PC-9 (cell line): ENCODE results near the gene FNIP2. TPM values are rescaled to one million over a fixed set of nuclear protein-coding genes. Genes with fewer than 3 reads are reported as not detected.

Experiments
- BruUV-seq: library from RNA; stranded (reverse); fragments of 400-500 nt; replicated peaks from 2 replicates; lab custom pipeline; 2021; lab: Mats Ljungman, UMichigan
- CTCF ChIA-PET: fragments of 300-600 bp; sonication (Branson Sonifier 250); formaldehyde crosslinking; loops from one replicate; lab custom pipeline; 2022; ENCODE audit warnings: antibody characterized with exemption; lab: Charles Lee
- POLR2A ChIA-PET: fragments of 300-600 bp; sonication (Branson Sonifier 250); formaldehyde crosslinking; loops from one replicate; lab custom pipeline; 2022; ENCODE audit warnings: antibody characterized with exemption; ENCODE audit not compliant: unreplicated experiment; lab: Charles Lee
- DNase-seq, 2 experiments: peaks; one replicate each; pipeline versions ENCODE4 v3.0.0 to v3.0.0-alpha.2; 2015 to 2022; ENCODE audit warnings: mixed read lengths in 1 of 2
- H2AFZ ChIP-seq: fragments of 200-600 bp; sonication (generic); 2 replicates; pipeline ENCODE4 v1.8.1; 2017; ENCODE audit warnings: antibody characterized with exemption
- H3F3A ChIP-seq: fragments of 200-600 bp; sonication (generic); 2 replicates; pipeline ENCODE4 v1.8.1; 2017; ENCODE audit warnings: antibody characterized with exemption, mild to moderate bottlenecking, low read depth; ENCODE audit not compliant: insufficient read depth
- H3K27ac ChIP-seq: fragments of 200-600 bp; sonication (generic); 2 replicates; pipeline ENCODE4 v1.6.1; 2016; ENCODE audit warnings: mixed run types
- H3K27me3 ChIP-seq: fragments of 200-600 bp; sonication (generic); 2 replicates; pipeline ENCODE4 v1.6.1; 2016; ENCODE audit warnings: low read depth, mixed run types; ENCODE audit not compliant: insufficient read depth
- H3K36me3 ChIP-seq: fragments of 200-600 bp; sonication (generic); 2 replicates; pipeline ENCODE4 v1.6.1; 2016; ENCODE audit warnings: low read depth, mixed run types
- H3K4me1 ChIP-seq: fragments of 200-600 bp; sonication (generic); replicated peaks from 2 replicates; pipeline ENCODE4 v1.6.1; 2016; ENCODE audit warnings: mixed run types; ENCODE audit not compliant: insufficient read depth
- H3K4me2 ChIP-seq: fragments of 200-600 bp; sonication (generic); 2 replicates; pipeline ENCODE4 v1.6.1; 2017; ENCODE audit warnings: mixed run types
- H3K4me3 ChIP-seq: fragments of 200-600 bp; sonication (generic); 2 replicates; pipeline ENCODE4 v1.6.1; 2016; ENCODE audit warnings: mixed run types
- H3K79me2 ChIP-seq: fragments of 200-600 bp; sonication (generic); 2 replicates; pipeline ENCODE4 v1.6.1; 2017; ENCODE audit warnings: low read depth, mixed run types
- H3K9me2 ChIP-seq: fragments of 200-600 bp; sonication (generic); 2 replicates; pipeline ENCODE4 v1.8.1; 2017; ENCODE audit warnings: mild to moderate bottlenecking; ENCODE audit not compliant: insufficient read depth
- H3K9me3 ChIP-seq: fragments of 200-600 bp; sonication (generic); 2 replicates; pipeline ENCODE4 v1.8.1; 2016; ENCODE audit warnings: low read depth; ENCODE audit not compliant: insufficient read depth
- H4K20me1 ChIP-seq: fragments of 200-600 bp; sonication (generic); 2 replicates; pipeline ENCODE4 v1.8.1; 2017; ENCODE audit not compliant: insufficient read depth
- CTCF ChIP-seq: fragments of 200-600 bp; sonication (generic); conservative IDR thresholded peaks from 2 replicates; pipeline ENCODE4 v1.6.1; 2017; ENCODE audit warnings: mixed run types, antibody characterized with exemption, mild to moderate bottlenecking, moderate library complexity
- EZH2 ChIP-seq: fragments of 200-600 bp; sonication (generic); IDR thresholded peaks from 2 replicates; pipeline ENCODE4 v1.8.0; 2017; ENCODE audit warnings: antibody characterized with exemption, low read depth
- intact Hi-C: fragments of 100-400 bp; cut with micrococcal nuclease; formaldehyde crosslinking; loops from one replicate; pipeline ENCODE4 v1.10.0; 2022; ENCODE audit not compliant: unreplicated experiment
- total RNA-seq: library from RNA; stranded (reverse); gene quantifications from 2 replicates; pipeline ENCODE4 v1.2.3, GENCODE V29; 2021

FNIP2 gene
- total RNA-seq, 1 experiment from 2014 or later: 2.5 TPM

- H3K9me3 ChIP-seq: no peaks in the 10 kb centered on the region
- H3K79me2 ChIP-seq: no peaks in the 10 kb centered on the region
- H2AFZ ChIP-seq: no peak overlapping the region
- intact Hi-C loops: no loop called here
- CTCF ChIA-PET: no interaction called here
- no peak overlapping the region for H3K4me3 ChIP-seq
- peaks cover 21% of the 10 kb centered on the region for H3F3A ChIP-seq
- no peak overlapping the region for H3K27ac ChIP-seq
- peaks cover 46% of the 10 kb centered on the region for H3K4me1 ChIP-seq
- H3K36me3 ChIP-seq: no peaks in the 10 kb centered on the region
- no TSS peak for BruUV-seq
- POLR2A ChIA-PET: interaction anchor here (0.6 kb wide), 1 partner anchor 63 kb away, joined by 6 read pairs; no protein-coding TSS in a partner anchor
- H3K27me3 ChIP-seq: no peaks in the 10 kb centered on the region
- no peak for DNase-seq
- no peaks in the 10 kb centered on the region for H4K20me1 ChIP-seq
- H3K9me2 ChIP-seq: no peaks in the 10 kb centered on the region
- TF ChIP-seq EZH2 (no peak), CTCF (no peak)
- H3K4me2 ChIP-seq: no peak overlapping the region
These were observed 60.4 kb downstream of the FNIP2 start for GRCh38 chr4:158829254-158829653.

GRCh38 chr4:158833602-158834001 is 64.8 kb downstream of the FNIP2 start:
- intact Hi-C loops: no loop called here
- CTCF ChIA-PET: no interaction called here

GRCh38 chr4:158835226-158836001 is 66.6 kb downstream of the FNIP2 start:
- H3K4me1 ChIP-seq: no peaks in the 10 kb centered on the region
- no peak overlapping the region for H3K4me2 ChIP-seq
- DNase-seq: no peak
- H3K27me3 ChIP-seq: no peaks in the 10 kb centered on the region
- H3K36me3 ChIP-seq: no peaks in the 10 kb centered on the region
- no TSS peak for BruUV-seq
- H2AFZ ChIP-seq: no peak overlapping the region
- H3F3A ChIP-seq: no peaks in the 10 kb centered on the region
- intact Hi-C loops: no loop called here
- no peaks in the 10 kb centered on the region for H3K9me3 ChIP-seq
- ChIA-PET CTCF (no interaction called here), POLR2A (interaction anchor here (0.7 kb wide), 1 partner anchor 430 kb away, joined by 6 read pairs; no protein-coding TSS in a partner anchor)
- H3K27ac ChIP-seq: no peak overlapping the region
- H3K9me2 ChIP-seq: no peaks in the 10 kb centered on the region
- TF ChIP-seq CTCF: no peak
- TF ChIP-seq EZH2: no peak
- no peaks in the 10 kb centered on the region for H4K20me1 ChIP-seq
- H3K79me2 ChIP-seq: no peaks in the 10 kb centered on the region
- H3K4me3 ChIP-seq: no peak overlapping the region

More at GRCh38 chr4:158833602-158834001, 64.8 kb downstream of the FNIP2 start:
- no TSS peak for BruUV-seq
- H2AFZ ChIP-seq: no peak overlapping the region
- H3K4me3 ChIP-seq: no peak overlapping the region
- POLR2A ChIA-PET: no interaction called here
- H3F3A ChIP-seq: peaks cover under 1% of the 10 kb centered on the region; the same call in 1 of the 2 replicates
- no peaks in the 10 kb centered on the region for H3K9me3 ChIP-seq
- H4K20me1 ChIP-seq: no peaks in the 10 kb centered on the region
- H3K9me2 ChIP-seq: no peaks in the 10 kb centered on the region
- no peaks in the 10 kb centered on the region for H3K27me3 ChIP-seq
- H3K4me2 ChIP-seq: no peak overlapping the region
- TF ChIP-seq EZH2: no peak
- no peak for TF ChIP-seq CTCF
- DNase-seq: no peak
- no peaks in the 10 kb centered on the region for H3K36me3 ChIP-seq
- H3K27ac ChIP-seq: no peak overlapping the region
- 0 out of 2 replicates have a peak, but pooled peaks cover 2% of the 10 kb centered on the region for H3K4me1 ChIP-seq
- H3K79me2 ChIP-seq: no peaks in the 10 kb centered on the region
